Measurements from ENCODE around the gene RBM33. TPM values are rescaled to one million over a fixed set of nuclear protein-coding genes. Genes with fewer than 3 reads are reported as not detected.

Gene RBM33
- total and polyA plus RNA-seq, 9 of the 15 experiments (the other 6 are each of a cell fraction or from before 2014, with no cell fraction given), result 4.4 to 80.7 (median 27.3) TPM

DNA sequence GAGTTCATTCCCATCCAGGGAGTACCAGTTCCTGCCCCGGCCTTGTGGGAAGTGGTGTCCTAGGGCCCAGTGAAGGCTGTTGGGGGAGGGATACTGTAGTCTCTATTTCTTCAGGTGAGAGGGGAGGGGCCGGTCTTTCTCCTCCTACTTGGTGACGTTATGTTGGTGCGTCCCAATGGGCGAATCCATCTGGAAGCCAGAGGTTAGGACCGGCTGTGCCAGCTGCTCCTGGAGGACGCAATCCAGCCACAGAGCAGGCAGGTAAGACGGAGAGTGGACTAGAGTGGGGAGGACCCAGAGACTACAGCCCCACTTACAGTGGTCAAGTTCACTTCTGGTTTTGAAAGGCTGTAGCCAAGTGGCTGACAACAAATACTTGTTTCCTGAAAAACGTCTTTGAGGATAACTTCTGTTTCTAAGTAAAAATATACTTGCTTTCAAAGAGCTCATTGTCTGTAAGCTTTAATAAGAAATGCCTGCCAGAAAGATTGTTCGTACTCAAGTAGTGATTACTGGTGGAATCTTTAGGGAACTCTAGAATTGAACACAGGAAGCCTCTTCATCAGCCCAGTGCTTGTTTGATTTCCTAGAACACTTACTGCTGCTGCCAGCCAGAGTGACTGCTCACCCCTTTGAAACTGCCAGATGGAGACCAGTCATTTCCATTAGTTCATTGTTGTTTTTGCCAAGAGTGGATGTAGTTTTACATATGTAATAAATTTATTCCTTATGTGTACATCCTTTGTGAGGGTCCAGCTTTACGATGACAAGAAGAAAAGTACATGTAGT lies 25.4 kb downstream of the RBM33 start:
- peak overlapping the region; percentile 20; the same call in 1 of the 3 replicates for H3K27ac ChIP-seq (ENCODE audit: extremely low read depth, low read depth, low read length)
- peaks cover 92% of the 10 kb centered on the region for H3K79me2 ChIP-seq (ENCODE audit: control insufficient read depth, insufficient read depth, low read length)
- intact Hi-C loops (cut with micrococcal nuclease), result no loop called here
- peaks cover 30% of the 10 kb centered on the region for H4K20me1 ChIP-seq (replicated peaks; ENCODE audit: control insufficient read depth, insufficient read depth, low read length)
- ChIA-PET POLR2A (interaction anchor here (1.0 to 1.4 kb wide), 3 partner anchors 10 to 22 kb away, joined by 4 read pairs; no protein-coding TSS in a partner anchor), CTCF (ENCODE audit: low intra/inter-chr PET ratio) (no interaction called here)
- no peak overlapping the region for H3K4me2 ChIP-seq (ENCODE audit: insufficient read depth, low read length)
- peaks cover 3 to 5% of the 10 kb centered on the region in 2 experiments; a peak in 3 of 5 replicates for H3K4me1 ChIP-seq (replicated peaks in 1 of 2; ENCODE audit: control insufficient read depth in 2 of 2, insufficient read depth in 2 of 2, low read length in 2 of 2)
- no peaks in the 10 kb centered on the region for H3K9me3 ChIP-seq (replicated peaks; ENCODE audit: control insufficient read depth, insufficient read depth, low read depth, low read length)
- H2AFZ ChIP-seq (ENCODE audit: low read depth, low read length), result no peak overlapping the region
- no peaks in the 10 kb centered on the region for H3K27me3 ChIP-seq (ENCODE audit: control insufficient read depth in 2 of 2, insufficient read depth in 2 of 2, low read length in 2 of 2)
- no TSS peak for BruUV-seq (replicated peaks)
- DNase-seq (ENCODE audit: extremely low read depth in 1 of 4, low spot score in 3 of 4), result no peak
- H3K9ac ChIP-seq (ENCODE audit: insufficient read depth in 1 of 2, low read depth in 2 of 2, low read length in 2 of 2), result no peak overlapping the region
- WGBS (ENCODE audit: insufficient coverage, low coverage, missing lambda C conversion rate), result 71% methylated on average over 11 of the region's 11 CpGs
- H3K4me3 ChIP-seq, result no peak overlapping the region
- peaks cover 3% of the 10 kb centered on the region for H3K9me1 ChIP-seq (ENCODE audit: control insufficient read depth, insufficient read depth, low read length)
- no peak for TF ChIP-seq KLF16 (IDR thresholded peaks at IDR 0.05)
- TF ChIP-seq, protein P1, sequence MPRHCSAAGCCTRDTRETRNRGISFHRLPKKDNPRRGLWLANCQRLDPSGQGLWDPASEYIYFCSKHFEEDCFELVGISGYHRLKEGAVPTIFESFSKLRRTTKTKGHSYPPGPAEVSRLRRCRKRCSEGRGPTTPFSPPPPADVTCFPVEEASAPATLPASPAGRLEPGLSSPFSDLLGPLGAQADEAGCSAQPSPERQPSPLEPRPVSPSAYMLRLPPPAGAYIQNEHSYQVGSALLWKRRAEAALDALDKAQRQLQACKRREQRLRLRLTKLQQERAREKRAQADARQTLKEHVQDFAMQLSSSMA (CRISPR knock-in tag; IDR thresholded peaks at IDR 0.05), result no peak
- TF ChIP-seq, protein P2, sequence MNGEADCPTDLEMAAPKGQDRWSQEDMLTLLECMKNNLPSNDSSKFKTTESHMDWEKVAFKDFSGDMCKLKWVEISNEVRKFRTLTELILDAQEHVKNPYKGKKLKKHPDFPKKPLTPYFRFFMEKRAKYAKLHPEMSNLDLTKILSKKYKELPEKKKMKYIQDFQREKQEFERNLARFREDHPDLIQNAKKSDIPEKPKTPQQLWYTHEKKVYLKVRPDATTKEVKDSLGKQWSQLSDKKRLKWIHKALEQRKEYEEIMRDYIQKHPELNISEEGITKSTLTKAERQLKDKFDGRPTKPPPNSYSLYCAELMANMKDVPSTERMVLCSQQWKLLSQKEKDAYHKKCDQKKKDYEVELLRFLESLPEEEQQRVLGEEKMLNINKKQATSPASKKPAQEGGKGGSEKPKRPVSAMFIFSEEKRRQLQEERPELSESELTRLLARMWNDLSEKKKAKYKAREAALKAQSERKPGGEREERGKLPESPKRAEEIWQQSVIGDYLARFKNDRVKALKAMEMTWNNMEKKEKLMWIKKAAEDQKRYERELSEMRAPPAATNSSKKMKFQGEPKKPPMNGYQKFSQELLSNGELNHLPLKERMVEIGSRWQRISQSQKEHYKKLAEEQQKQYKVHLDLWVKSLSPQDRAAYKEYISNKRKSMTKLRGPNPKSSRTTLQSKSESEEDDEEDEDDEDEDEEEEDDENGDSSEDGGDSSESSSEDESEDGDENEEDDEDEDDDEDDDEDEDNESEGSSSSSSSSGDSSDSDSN (IDR thresholded peaks at IDR 0.05; ENCODE audit: borderline replicate concordance in 1 of 2, low read depth in 2 of 2, low read length in 2 of 2), result no peak
- TF ChIP-seq, protein P3, sequence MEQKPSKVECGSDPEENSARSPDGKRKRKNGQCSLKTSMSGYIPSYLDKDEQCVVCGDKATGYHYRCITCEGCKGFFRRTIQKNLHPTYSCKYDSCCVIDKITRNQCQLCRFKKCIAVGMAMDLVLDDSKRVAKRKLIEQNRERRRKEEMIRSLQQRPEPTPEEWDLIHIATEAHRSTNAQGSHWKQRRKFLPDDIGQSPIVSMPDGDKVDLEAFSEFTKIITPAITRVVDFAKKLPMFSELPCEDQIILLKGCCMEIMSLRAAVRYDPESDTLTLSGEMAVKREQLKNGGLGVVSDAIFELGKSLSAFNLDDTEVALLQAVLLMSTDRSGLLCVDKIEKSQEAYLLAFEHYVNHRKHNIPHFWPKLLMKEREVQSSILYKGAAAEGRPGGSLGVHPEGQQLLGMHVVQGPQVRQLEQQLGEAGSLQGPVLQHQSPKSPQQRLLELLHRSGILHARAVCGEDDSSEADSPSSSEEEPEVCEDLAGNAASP (IDR thresholded peaks at IDR 0.05), result no peak
- TF ChIP-seq, protein P4, sequence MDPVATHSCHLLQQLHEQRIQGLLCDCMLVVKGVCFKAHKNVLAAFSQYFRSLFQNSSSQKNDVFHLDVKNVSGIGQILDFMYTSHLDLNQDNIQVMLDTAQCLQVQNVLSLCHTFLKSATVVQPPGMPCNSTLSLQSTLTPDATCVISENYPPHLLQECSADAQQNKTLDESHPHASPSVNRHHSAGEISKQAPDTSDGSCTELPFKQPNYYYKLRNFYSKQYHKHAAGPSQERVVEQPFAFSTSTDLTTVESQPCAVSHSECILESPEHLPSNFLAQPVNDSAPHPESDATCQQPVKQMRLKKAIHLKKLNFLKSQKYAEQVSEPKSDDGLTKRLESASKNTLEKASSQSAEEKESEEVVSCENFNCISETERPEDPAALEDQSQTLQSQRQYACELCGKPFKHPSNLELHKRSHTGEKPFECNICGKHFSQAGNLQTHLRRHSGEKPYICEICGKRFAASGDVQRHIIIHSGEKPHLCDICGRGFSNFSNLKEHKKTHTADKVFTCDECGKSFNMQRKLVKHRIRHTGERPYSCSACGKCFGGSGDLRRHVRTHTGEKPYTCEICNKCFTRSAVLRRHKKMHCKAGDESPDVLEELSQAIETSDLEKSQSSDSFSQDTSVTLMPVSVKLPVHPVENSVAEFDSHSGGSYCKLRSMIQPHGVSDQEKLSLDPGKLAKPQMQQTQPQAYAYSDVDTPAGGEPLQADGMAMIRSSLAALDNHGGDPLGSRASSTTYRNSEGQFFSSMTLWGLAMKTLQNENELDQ (CRISPR knock-in tag; IDR thresholded peaks at IDR 0.05; ENCODE audit: borderline replicate concordance), result no peak
- TF ChIP-seq SMARCE1 (IDR thresholded peaks at IDR 0.05), result no peak
- TF ChIP-seq SMAD2 (IDR thresholded peaks at IDR 0.05; ENCODE audit: low read depth, low read length), result no peak
- TF ChIP-seq MAFF (IDR thresholded peaks at IDR 0.05; ENCODE audit: low read length), result no peak
- H3K36me3 ChIP-seq (ENCODE audit: control insufficient read depth, insufficient read depth, low read length), result peaks cover 65% of the 10 kb centered on the region
- in situ Hi-C loops (cut with MboI), result no loop called here
- no peak for FAIRE-seq
- peak; percentile 18 for ATAC-seq

Measured in K562 (cell line).